22Rv1 (cell line): Measurements from ENCODE around the gene NMS.

Experiments
- H3K27ac ChIP-seq: fragments of 450-650 bp; 2 replicates; pipeline ENCODE4 v1.5.1; 2017
- CTCF ChIP-seq: fragments of 450-650 bp; IDR thresholded peaks from 2 replicates; pipeline ENCODE4 v1.5.1; 2017; ENCODE audit warnings: mild to moderate bottlenecking
- ZFX ChIP-seq: fragments of 450-650 bp; IDR thresholded peaks from 2 replicates; pipeline ENCODE4 v1.6.1; 2017; ENCODE audit warnings: antibody characterized with exemption, borderline replicate concordance

The NMS gene

GRCh38 chr2:100518801-100519200 lies 48.5 kb downstream of the NMS start:
- TF ChIP-seq CTCF (no peak), ZFX (no peak)
- H3K27ac ChIP-seq: no peak overlapping the region

GRCh38 chr2:100520224-100520623 lies 49.9 kb downstream of the NMS start:
- no peak overlapping the region for H3K27ac ChIP-seq

GRCh38 chr2:100522430-100522829 lies 52.1 kb downstream of the NMS start:
- H3K27ac ChIP-seq: no peak overlapping the region
- TF ChIP-seq ZFX (no peak), CTCF (no peak)

More at GRCh38 chr2:100520224-100520623, 49.9 kb downstream of the NMS start:
- TF ChIP-seq CTCF: no peak
- TF ChIP-seq ZFX: no peak

- no peak overlapping the region for H3K27ac ChIP-seq
- TF ChIP-seq CTCF (no peak), ZFX (no peak)
Measured at GRCh38 chr2:100524331-100524730, 54.0 kb downstream of the NMS start.

GRCh38 chr2:100526868-100527267 lies 56.6 kb downstream of the NMS start:
- no peak overlapping the region for H3K27ac ChIP-seq
- TF ChIP-seq ZFX (no peak), CTCF (no peak)

- no peak overlapping the region for H3K27ac ChIP-seq
- TF ChIP-seq ZFX: no peak
- TF ChIP-seq CTCF: no peak
Measured at GRCh38 chr2:100527440-100528015, 57.2 kb downstream of the NMS start.

GRCh38 chr2:100529176-100529575 lies 58.9 kb downstream of the NMS start:
- TF ChIP-seq CTCF (no peak), ZFX (no peak)

More at GRCh38 chr2:100529176-100529575, 58.9 kb downstream of the NMS start:
- H3K27ac ChIP-seq: no peak overlapping the region
